ENCODE data around the gene UVRAG.

DNA sequence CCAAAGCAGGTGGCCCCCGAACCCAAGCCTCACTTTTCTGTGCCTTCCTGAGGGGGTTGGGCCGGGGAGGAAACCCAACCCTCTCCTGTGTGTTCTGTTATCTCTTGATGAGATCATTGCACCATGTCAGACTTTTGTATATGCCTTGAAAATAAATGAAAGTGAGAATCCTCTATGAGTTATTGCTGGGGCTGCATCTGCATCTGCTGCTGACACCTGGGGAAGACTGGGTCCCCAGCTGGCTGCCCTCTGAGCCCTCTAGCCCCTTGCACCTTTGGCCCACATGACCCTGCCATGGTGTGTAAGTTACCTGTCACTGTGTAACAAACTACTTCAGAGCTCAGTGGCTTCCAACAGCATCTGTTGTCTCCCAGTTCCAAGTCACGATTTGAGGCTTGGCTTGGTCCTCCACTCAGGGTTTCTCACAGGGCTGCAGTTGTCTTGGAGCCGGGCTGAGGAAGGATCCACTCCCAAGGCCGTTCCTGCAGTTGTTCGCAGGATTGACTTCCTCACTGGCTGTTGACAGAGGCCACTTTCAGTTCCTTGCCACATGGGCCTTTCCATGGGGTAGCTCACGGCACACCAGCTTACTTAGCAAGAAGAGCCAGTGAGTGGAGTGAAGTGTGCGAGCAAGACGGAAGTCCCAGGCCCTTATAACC lies 13.5 kb upstream of the UVRAG start:
- TF ChIP-seq, protein P1, sequence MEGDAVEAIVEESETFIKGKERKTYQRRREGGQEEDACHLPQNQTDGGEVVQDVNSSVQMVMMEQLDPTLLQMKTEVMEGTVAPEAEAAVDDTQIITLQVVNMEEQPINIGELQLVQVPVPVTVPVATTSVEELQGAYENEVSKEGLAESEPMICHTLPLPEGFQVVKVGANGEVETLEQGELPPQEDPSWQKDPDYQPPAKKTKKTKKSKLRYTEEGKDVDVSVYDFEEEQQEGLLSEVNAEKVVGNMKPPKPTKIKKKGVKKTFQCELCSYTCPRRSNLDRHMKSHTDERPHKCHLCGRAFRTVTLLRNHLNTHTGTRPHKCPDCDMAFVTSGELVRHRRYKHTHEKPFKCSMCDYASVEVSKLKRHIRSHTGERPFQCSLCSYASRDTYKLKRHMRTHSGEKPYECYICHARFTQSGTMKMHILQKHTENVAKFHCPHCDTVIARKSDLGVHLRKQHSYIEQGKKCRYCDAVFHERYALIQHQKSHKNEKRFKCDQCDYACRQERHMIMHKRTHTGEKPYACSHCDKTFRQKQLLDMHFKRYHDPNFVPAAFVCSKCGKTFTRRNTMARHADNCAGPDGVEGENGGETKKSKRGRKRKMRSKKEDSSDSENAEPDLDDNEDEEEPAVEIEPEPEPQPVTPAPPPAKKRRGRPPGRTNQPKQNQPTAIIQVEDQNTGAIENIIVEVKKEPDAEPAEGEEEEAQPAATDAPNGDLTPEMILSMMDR (tag by site-specific recombination; IDR thresholded peaks at IDR 0.05) = no peak
- TF ChIP-seq ZNF658 (tag by site-specific recombination; IDR thresholded peaks at IDR 0.05) (no peak), ZNF274 (IDR thresholded peaks at IDR 0.05; ENCODE audit: low read length) (no peak), ZNF274 (tag by site-specific recombination; IDR thresholded peaks at IDR 0.05; ENCODE audit: borderline replicate concordance) (no peak)

Data from HEK293 (cell line).